GM12873 (cell line): ENCODE results near the gene TRIM38.
A peak's percentile ranks its signal among the peaks of the same experiment; 100 is the strongest.

Source experiments
- CTCF ChIP-seq: IDR thresholded peaks from 2 replicates; pipeline ENCODE4 v1.5.1; 2012; ENCODE audit warnings: low read depth, mild to moderate bottlenecking, moderate library complexity, low read length, control low read depth; ENCODE audit not compliant: insufficient read depth; ENCODE audit errors: missing control alignments

TRIM38 gene

GRCh38 chr6:26006086-26006939, 43.7 kb downstream of the TRIM38 start:
- TF ChIP-seq CTCF = no peak

GRCh38 chr6:26008470-26008869, 45.9 kb downstream of the TRIM38 start:
- no peak for TF ChIP-seq CTCF

- TF ChIP-seq CTCF = no peak
These were observed 47.2 kb downstream of the TRIM38 start for GRCh38 chr6:26009817-26010216.

- TF ChIP-seq CTCF = no peak
These were observed 49.5 kb downstream of the TRIM38 start for GRCh38 chr6:26012061-26012460.

- no peak for TF ChIP-seq CTCF
These were observed 53.8 kb downstream of the TRIM38 start for GRCh38 chr6:26016245-26016962.

GRCh38 chr6:26016963-26017631, 54.5 kb downstream of the TRIM38 start:
- TF ChIP-seq CTCF = no peak

GRCh38 chr6:26017632-26017966, 55.0 kb downstream of the TRIM38 start:
- peak; percentile 56 for TF ChIP-seq CTCF
